Measurements from ENCODE around the gene NXPH2.
A peak's percentile ranks its signal among the peaks of the same experiment; 100 is the strongest.

The NXPH2 gene

DNA sequence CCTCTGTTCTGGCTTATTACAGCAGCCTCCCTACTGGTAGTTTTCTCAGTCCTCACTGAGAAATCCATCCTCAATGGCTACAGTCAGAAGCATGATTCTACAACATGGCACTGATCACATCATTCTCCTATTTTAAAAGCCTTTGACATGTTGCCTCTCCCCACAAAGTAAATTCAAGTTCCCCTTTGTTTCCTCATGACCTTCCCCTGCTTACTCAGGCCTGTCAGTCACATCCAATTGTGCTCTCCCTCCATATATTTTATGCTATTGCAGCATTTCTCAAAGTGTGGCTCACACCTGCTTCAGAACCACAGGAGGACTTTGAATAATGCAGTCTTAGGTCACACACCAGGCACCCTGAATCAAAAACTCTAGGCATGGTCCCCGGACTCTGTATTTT lies 154.0 kb downstream of the NXPH2 start:
- Mint-ChIP-seq H3K27ac (no peak overlapping the region), H3K27me3 (ENCODE audit: low read depth, poor library complexity) (peaks cover 6% of the 10 kb centered on the region), H3K4me3 (no peak overlapping the region), H3K4me1 (peaks cover 23% of the 10 kb centered on the region), H3K36me3 (ENCODE audit: low read depth) (no peaks in the 10 kb centered on the region), H3K9me3 (no peaks in the 10 kb centered on the region)
- DNase-seq = no peak
- no peak for TF ChIP-seq CTCF (IDR thresholded peaks at IDR 0.05)

DNA sequence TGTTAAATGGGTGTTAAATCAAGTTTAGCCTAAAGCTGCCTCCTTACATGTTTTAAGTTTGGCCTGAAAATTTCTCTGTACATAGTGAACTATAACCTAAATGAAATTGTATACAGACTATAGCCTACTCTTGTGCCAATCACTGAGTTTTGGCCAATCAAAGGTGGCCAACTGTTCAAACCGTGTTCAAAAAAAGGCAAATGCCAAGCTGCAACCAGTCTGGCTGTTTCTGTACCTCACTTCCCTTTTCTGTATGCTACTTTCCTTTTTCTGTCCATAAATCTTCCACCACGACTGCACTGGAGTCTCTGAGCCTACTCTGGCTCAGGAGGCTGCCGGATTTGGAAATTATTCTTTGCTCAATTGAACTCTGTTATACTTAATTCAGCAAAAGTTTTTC lies 157.6 kb downstream of the NXPH2 start:
- no peak for DNase-seq
- H3K27ac Mint-ChIP-seq = peak overlapping the region; percentile 46
- H3K9me3 Mint-ChIP-seq = no peaks in the 10 kb centered on the region
- no peak overlapping the region for H3K4me3 Mint-ChIP-seq
- H3K4me1 Mint-ChIP-seq = peaks cover 20% of the 10 kb centered on the region
- TF ChIP-seq CTCF (IDR thresholded peaks at IDR 0.05) = no peak
- no peaks in the 10 kb centered on the region for H3K36me3 Mint-ChIP-seq (ENCODE audit: low read depth)
- peaks cover 15% of the 10 kb centered on the region for H3K27me3 Mint-ChIP-seq (ENCODE audit: low read depth, poor library complexity)

- Mint-ChIP-seq H3K4me3 (no peak overlapping the region), H3K27ac (no peak overlapping the region), H3K36me3 (ENCODE audit: low read depth) (no peaks in the 10 kb centered on the region), H3K9me3 (no peaks in the 10 kb centered on the region), H3K27me3 (ENCODE audit: low read depth, poor library complexity) (peaks cover 9% of the 10 kb centered on the region), H3K4me1 (peaks cover 12% of the 10 kb centered on the region)
- DNase-seq = no peak
- TF ChIP-seq CTCF (IDR thresholded peaks at IDR 0.05) = no peak
Observed at GRCh38 chr2:138621139-138621538, 159.1 kb downstream of the NXPH2 start.

- Mint-ChIP-seq H3K27me3 (ENCODE audit: low read depth, poor library complexity) (peaks cover 9% of the 10 kb centered on the region), H3K27ac (no peak overlapping the region), H3K36me3 (ENCODE audit: low read depth) (no peaks in the 10 kb centered on the region), H3K4me1 (peaks cover 12% of the 10 kb centered on the region), H3K9me3 (no peaks in the 10 kb centered on the region), H3K4me3 (no peak overlapping the region)
- DNase-seq = no peak
- TF ChIP-seq CTCF (IDR thresholded peaks at IDR 0.05) = no peak
Observed at GRCh38 chr2:138620431-138620830, 159.8 kb downstream of the NXPH2 start.

All from nephron progenitor cell (in vitro differentiated cells).